MCF 10A (cell line): ENCODE results near the gene PPP3CA. TPM values are rescaled to one million over a fixed set of nuclear protein-coding genes. Genes with fewer than 3 reads are reported as not detected.

Experiments used
- BruUV-seq: library from RNA; stranded (reverse); fragments of 400-500 nt; replicated peaks from 2 replicates; lab custom pipeline; 2021; lab: Mats Ljungman, UMichigan
- CTCF ChIA-PET: fragments of 300-600 bp; sonication (Branson Sonifier 250); formaldehyde crosslinking; extraction: SDS; loops from one replicate; lab custom pipeline; 2021; ENCODE audit warnings: antibody characterized with exemption, inconsistent platforms; lab: Yijun Ruan, JAX
- POLR2A ChIA-PET: fragments of 300-600, 350-650 bp; sonication (Branson Sonifier 250); formaldehyde crosslinking; extraction: SDS; loops from one replicate; lab custom pipeline; 2020; ENCODE audit warnings: antibody characterized with exemption, inconsistent platforms; lab: Yijun Ruan, JAX
- DNase-seq: peaks from one replicate; pipeline ENCODE4 v3.0.0-alpha.2; 2018; ENCODE audit not compliant: unreplicated experiment
- H3K27ac Mint-ChIP-seq: one replicate; pipeline ENCODE4 v1.8.0; 2022; ENCODE audit warnings: mild to moderate bottlenecking, low read depth, mixed read lengths; ENCODE audit not compliant: unreplicated experiment
- H3K27me3 Mint-ChIP-seq: one replicate; pipeline ENCODE4 v1.8.0; 2022; ENCODE audit warnings: mixed read lengths; ENCODE audit not compliant: insufficient read depth, unreplicated experiment
- H3K36me3 Mint-ChIP-seq: one replicate; pipeline ENCODE4 v1.8.0; 2022; ENCODE audit warnings: mild to moderate bottlenecking, moderate library complexity, mixed read lengths; ENCODE audit not compliant: insufficient read depth, unreplicated experiment
- H3K4me1 Mint-ChIP-seq: one replicate; pipeline ENCODE4 v1.8.0; 2022; ENCODE audit warnings: mixed read lengths; ENCODE audit not compliant: insufficient read depth, unreplicated experiment
- H3K4me3 Mint-ChIP-seq: one replicate; pipeline ENCODE4 v1.8.0; 2022; ENCODE audit warnings: mild to moderate bottlenecking, moderate library complexity, mixed read lengths; ENCODE audit not compliant: unreplicated experiment
- H3K9me3 Mint-ChIP-seq: one replicate; pipeline ENCODE4 v1.8.0; 2022; ENCODE audit warnings: mixed read lengths; ENCODE audit not compliant: unreplicated experiment
- intact Hi-C: fragments of 100-400 bp; cut with micrococcal nuclease; formaldehyde crosslinking; loops from 2 replicates; pipeline ENCODE4 v1.14.1; 2022
- total RNA-seq: library from RNA; stranded (reverse); gene quantifications from 2 replicates; pipeline ENCODE4 v1.2.3, GENCODE V29; 2022
- TF ChIP-seq, protein P1 (sequence below): fragments of 200-600 bp; IDR thresholded peaks from one replicate; pipeline ENCODE4 v1.8.0; 2022; ENCODE audit warnings: antibody characterized with exemption, mild to moderate bottlenecking; ENCODE audit not compliant: unreplicated experiment

The PPP3CA gene
- total RNA-seq, 1 experiment from 2014 or later, result 73.0 TPM

DNA sequence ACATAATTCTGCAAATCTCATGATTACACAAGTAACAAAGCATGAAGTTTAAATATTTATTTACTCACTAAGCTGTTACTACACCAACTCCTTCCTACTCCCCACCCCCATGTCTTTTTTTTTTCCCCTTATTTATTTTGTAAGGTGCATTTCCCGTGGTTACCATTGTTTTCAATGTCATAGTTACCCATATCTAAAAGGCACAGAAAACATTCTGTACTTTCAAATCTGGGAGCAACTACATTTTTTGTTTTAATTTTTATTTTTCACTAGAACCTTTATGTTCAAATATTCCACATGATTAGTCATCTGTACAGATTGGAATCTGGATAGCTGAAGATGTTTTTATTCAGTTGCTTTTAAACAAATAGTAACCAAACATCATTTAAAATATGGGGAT is 62.8 kb downstream of the PPP3CA start:
- Mint-ChIP-seq H3K9me3 (no peaks in the 10 kb centered on the region), H3K27ac (peak overlapping the region; percentile 16), H3K36me3 (no peaks in the 10 kb centered on the region), H3K27me3 (no peaks in the 10 kb centered on the region), H3K4me1 (peaks cover 15% of the 10 kb centered on the region), H3K4me3 (no peak overlapping the region)
- DNase-seq, result no peak
- ChIA-PET CTCF (no interaction called here), POLR2A (no interaction called here)
- intact Hi-C loops, result no loop called here
- TF ChIP-seq, protein P1, sequence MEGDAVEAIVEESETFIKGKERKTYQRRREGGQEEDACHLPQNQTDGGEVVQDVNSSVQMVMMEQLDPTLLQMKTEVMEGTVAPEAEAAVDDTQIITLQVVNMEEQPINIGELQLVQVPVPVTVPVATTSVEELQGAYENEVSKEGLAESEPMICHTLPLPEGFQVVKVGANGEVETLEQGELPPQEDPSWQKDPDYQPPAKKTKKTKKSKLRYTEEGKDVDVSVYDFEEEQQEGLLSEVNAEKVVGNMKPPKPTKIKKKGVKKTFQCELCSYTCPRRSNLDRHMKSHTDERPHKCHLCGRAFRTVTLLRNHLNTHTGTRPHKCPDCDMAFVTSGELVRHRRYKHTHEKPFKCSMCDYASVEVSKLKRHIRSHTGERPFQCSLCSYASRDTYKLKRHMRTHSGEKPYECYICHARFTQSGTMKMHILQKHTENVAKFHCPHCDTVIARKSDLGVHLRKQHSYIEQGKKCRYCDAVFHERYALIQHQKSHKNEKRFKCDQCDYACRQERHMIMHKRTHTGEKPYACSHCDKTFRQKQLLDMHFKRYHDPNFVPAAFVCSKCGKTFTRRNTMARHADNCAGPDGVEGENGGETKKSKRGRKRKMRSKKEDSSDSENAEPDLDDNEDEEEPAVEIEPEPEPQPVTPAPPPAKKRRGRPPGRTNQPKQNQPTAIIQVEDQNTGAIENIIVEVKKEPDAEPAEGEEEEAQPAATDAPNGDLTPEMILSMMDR, result no peak
- no TSS peak for BruUV-seq

DNA sequence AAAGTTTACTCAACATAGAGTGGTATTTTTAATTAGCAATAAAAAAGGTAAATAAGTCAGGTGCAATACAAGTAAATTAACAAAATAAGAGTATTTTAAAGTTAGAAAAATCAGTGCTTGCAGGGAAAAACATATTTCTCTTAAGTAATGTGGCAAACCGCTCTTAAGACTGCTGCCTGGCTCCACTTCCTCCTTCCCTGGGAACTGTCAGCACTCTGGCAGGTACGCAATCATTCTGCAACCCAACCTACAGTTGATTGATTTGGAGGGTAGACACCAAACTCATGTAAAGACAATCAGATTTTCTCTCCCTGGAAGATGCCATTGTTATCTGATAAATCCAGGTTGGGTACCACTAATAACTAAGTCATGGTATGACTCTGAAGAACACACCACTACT is 63.9 kb downstream of the PPP3CA start:
- Mint-ChIP-seq H3K27ac (peak overlapping the region; percentile 16), H3K36me3 (no peaks in the 10 kb centered on the region), H3K4me1 (peaks cover 17% of the 10 kb centered on the region), H3K4me3 (no peak overlapping the region), H3K9me3 (no peaks in the 10 kb centered on the region), H3K27me3 (no peaks in the 10 kb centered on the region)
- POLR2A ChIA-PET, result no interaction called here
- CTCF ChIA-PET, result no interaction called here
- intact Hi-C loops, result no loop called here
- BruUV-seq, result no TSS peak
- TF ChIP-seq, protein P1, result no peak
- no peak for DNase-seq

DNA sequence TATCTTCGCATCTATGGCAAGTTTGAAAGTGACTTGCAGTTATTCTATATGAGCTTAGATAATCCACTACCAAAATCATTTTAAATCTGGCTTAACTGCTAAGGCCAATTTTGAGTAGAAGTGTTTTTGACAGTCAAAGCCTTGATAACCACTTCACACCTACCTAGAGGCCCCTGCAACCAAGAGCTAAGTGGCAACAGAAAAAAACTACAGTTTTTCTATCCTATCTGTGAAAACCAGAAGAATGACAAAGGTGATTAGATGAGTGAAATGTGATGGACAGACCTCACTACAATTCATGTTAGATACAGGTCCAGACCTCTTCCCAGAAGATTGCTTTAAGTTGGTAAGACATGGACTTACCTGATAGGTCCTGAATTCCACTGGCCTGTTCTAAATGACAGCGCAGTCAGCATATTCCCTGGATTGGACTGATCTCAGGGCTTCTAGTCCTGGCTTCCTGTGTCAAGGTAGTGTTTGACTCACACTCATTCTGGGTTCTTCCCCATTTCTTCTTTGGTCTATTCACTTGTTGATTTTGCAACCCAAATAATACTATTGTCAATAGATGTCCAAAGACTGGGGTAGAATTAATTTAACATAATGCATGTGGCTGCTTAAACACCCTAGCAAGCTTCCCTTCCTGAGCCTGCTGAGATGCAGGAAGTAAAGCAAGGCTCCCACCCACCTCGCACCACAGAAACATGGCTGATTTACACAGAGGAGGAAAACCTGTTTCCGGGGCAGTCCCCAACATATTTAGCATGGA is 65.1 kb downstream of the PPP3CA start:
- Mint-ChIP-seq H3K9me3 (no peaks in the 10 kb centered on the region), H3K36me3 (no peaks in the 10 kb centered on the region), H3K4me3 (no peak overlapping the region), H3K4me1 (peaks cover 22% of the 10 kb centered on the region), H3K27me3 (no peaks in the 10 kb centered on the region), H3K27ac (no peak overlapping the region)
- intact Hi-C loops, result no loop called here
- no TSS peak for BruUV-seq
- ChIA-PET CTCF (interaction anchor here (0.6 kb wide), 1 partner anchor 1818 kb away, joined by 4 read pairs; the partner anchor contains the start of gene BDH2), POLR2A (no interaction called here)
- TF ChIP-seq, protein P1, result no peak
- DNase-seq, result no peak

DNA sequence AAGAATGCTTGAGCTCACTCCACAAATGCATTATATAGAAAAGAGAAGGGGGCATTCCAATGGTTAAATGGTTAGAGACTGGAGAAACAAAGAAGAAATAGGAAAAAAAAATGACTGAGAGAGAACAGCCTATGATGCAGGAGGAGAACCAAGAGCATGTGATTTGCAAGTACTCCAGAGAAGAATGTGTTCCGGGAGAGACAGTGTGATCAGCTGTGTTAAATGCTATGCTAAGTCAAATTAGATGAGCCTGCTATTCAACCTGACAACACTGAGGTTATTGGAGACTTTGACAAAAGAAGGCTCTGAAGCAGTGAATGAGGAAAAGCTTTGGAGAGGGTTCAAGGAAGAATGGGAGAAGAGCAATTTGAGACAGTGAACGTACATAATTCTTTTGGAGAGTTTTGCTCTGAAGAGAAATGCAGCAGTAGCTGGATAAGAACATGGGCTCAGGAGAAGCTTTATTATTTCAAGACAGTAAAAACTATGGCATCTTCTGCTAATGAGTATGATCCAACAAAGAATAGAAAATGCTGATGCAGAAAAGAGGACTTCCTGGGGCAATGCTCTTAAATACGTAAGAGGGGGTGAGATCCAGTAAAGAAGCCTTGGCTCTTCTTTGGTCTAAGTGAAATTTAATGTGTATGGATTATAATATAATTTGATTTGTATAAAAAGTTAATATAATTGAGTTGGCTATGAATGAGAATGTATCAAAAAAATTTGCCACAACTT is 66.3 kb downstream of the PPP3CA start:
- no TSS peak for BruUV-seq
- ChIA-PET POLR2A (no interaction called here), CTCF (interaction anchor here (0.6 to 0.8 kb wide), 2 partner anchors 313 to 1064 kb away, joined by 3 read pairs; partner anchors contain the start of gene SLC39A8)
- Mint-ChIP-seq H3K4me1 (peaks cover 22% of the 10 kb centered on the region), H3K36me3 (no peaks in the 10 kb centered on the region), H3K9me3 (no peaks in the 10 kb centered on the region), H3K4me3 (no peak overlapping the region), H3K27me3 (no peaks in the 10 kb centered on the region), H3K27ac (no peak overlapping the region)
- intact Hi-C loops, result no loop called here
- DNase-seq, result no peak
- TF ChIP-seq, protein P1, result no peak
